C4-2B (cell line): Measurements from ENCODE around the gene AOAH.

Experiments
- H3K27ac ChIP-seq: fragments of 450-650 bp; 2 replicates; pipeline ENCODE4 v1.5.1; 2017
- ZFX ChIP-seq: fragments of 450-650 bp; IDR thresholded peaks from 2 replicates; pipeline ENCODE4 v1.6.1; 2017
- TF ChIP-seq, protein P1 (sequence below): fragments of 450-650 bp; conservative IDR thresholded peaks from 2 replicates; pipeline ENCODE4 v1.5.1; 2017; ENCODE audit warnings: mild to moderate bottlenecking

The AOAH gene

DNA sequence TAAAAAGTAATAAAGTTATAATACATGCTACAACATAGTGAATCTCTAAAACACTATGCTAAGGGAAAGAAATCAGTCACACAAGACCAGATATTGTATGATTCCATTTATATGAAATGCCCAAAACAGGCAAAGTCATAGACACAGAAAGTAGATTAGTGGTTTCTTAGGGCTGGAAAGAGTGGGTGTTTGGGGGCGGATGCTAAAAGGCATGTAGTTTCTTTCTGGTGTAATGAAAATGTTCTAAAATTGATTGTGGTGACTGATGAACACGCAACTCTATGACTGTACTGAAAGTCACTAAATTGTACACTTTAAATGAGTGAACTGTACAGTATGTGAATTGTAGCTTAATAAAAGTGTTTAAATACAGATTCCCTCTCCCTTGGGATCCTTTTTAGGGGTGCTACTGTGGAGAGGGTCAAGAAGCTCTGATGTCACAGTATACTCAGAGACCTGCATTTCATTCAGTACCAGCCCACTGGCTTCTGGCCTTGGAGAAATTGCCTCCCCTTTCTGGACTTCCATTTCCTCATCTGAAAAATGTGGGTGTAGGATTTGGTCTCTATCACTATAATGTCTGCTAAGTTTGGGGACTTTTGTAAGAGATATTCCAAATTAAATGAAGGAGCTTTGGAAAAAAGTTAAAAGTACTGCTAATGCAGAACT, 46.4 kb downstream of the AOAH start:
- H3K27ac ChIP-seq, result no peak overlapping the region
- TF ChIP-seq ZFX, result no peak
- TF ChIP-seq, protein P1, sequence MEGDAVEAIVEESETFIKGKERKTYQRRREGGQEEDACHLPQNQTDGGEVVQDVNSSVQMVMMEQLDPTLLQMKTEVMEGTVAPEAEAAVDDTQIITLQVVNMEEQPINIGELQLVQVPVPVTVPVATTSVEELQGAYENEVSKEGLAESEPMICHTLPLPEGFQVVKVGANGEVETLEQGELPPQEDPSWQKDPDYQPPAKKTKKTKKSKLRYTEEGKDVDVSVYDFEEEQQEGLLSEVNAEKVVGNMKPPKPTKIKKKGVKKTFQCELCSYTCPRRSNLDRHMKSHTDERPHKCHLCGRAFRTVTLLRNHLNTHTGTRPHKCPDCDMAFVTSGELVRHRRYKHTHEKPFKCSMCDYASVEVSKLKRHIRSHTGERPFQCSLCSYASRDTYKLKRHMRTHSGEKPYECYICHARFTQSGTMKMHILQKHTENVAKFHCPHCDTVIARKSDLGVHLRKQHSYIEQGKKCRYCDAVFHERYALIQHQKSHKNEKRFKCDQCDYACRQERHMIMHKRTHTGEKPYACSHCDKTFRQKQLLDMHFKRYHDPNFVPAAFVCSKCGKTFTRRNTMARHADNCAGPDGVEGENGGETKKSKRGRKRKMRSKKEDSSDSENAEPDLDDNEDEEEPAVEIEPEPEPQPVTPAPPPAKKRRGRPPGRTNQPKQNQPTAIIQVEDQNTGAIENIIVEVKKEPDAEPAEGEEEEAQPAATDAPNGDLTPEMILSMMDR, result no peak

DNA sequence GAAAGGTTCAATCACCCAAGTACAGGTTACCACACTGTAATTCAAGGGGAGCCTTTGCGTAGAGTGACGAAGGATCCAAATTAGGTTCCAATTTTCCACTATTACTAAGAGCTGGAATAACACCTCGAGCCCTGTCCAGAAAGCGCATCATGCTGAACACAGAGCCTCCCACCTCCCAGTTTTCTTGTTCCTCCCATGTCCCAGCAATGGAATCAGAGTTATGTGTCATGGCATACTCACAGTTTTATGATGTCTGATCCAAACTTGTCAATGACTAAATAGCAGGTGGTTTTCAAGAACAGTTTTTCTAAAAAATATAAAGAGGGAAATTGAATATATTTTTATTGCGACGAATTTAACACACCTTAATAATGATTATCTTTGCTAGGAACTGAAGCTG, 50.6 kb downstream of the AOAH start:
- no peak overlapping the region for H3K27ac ChIP-seq
- TF ChIP-seq, protein P1, result no peak
- TF ChIP-seq ZFX, result no peak

DNA sequence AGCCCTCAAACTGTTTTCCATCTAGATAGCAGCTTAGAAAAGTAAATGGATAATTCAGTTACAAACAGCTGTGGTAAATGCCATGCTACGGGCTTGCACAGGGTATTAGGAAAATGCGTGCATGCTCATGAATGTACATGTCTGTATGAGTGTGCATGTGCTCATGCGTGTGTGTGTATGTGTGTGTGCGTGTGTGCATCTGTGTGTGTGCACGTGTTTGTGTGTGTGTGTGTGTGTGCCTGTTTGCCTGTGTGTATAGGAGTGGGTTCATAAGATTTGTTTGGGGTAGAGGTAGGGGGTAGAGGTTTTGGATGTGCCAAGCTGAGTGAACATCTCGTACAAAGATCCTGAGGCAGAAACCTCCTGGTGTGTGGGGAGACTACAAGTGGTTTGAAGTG, 52.9 kb downstream of the AOAH start:
- no peak overlapping the region for H3K27ac ChIP-seq
- TF ChIP-seq, protein P1, result no peak
- TF ChIP-seq ZFX, result no peak

DNA sequence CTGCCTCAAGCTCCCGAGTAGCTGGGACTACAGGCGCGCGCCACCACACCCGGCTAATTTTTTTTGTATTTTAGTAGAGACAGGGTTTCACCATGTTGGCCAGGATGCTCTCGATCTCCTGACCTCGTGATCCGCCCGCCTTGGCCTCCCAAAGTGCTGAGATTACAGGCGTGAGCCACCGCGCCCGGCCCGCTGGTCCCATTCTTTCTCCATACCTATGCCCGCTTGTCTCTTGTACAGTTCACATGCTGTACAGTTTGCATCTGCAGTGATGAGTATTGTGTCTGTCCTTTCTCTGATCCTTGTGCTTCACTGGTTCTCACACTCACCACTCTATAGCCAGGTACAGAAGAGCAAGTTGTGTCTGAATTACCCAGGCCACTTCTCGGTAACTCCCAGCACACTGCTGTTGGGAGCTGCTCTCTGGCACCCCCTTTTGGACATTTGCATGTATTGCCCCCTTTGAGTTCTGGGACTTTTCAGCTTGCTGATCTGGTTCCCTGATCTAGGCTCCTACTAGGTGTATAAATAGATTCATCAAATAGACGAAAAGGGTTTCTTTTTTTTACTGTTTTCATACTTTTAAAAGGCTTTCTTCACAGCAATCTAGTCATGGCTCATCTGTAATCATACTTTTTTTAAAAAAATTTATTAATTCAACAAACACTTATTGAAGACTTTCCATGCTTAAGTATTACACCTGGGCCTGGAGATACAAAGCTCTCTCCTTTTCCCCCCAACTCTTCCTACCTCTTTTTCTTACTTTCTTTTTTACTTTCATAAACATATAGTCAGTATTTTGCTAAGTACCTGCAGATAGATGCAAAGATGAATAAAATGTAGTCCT, 53.5 kb downstream of the AOAH start:
- H3K27ac ChIP-seq, result no peak overlapping the region
- TF ChIP-seq, protein P1, result peak; percentile 96
- no peak for TF ChIP-seq ZFX

DNA sequence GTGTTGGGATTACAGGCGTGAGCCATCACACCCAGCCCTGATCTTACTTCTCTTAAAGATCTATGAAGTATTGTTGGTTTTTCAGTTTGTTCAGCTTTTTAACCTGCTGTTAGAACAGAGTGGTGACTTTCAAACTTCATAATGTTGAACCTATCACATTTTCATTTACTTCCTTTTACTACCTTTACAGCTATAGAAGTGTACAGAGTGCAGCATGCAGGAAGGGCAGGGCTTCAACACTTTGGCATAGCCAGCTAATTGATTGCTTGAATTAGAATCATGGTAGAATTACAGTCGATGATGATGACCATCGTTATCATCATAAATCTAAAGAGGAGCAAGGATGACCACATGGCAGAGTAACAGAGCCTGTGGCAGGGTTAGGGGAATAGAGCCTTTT, 55.5 kb downstream of the AOAH start:
- TF ChIP-seq ZFX, result no peak
- TF ChIP-seq, protein P1, result no peak
- no peak overlapping the region for H3K27ac ChIP-seq

DNA sequence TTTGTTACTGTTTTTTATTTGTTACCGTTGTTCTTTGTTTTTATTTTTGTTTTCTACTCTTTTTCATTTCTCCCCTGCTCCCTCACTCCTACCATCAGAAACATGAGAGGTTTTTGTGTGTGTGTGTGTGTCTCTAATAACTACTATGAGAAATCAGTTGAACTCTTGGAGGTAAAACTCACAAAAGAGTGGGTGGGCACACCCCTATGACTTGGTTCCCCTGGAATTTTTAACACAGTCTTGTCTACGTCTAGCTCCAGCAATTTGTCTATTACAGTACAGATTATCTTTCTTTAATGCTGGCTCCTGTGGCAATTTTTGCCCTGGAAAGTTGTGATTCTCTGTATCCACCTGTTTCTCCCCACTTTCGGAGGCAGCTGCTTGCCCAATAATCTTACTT, 56.2 kb downstream of the AOAH start:
- H3K27ac ChIP-seq, result no peak overlapping the region
- no peak for TF ChIP-seq ZFX
- TF ChIP-seq, protein P1, result no peak

DNA sequence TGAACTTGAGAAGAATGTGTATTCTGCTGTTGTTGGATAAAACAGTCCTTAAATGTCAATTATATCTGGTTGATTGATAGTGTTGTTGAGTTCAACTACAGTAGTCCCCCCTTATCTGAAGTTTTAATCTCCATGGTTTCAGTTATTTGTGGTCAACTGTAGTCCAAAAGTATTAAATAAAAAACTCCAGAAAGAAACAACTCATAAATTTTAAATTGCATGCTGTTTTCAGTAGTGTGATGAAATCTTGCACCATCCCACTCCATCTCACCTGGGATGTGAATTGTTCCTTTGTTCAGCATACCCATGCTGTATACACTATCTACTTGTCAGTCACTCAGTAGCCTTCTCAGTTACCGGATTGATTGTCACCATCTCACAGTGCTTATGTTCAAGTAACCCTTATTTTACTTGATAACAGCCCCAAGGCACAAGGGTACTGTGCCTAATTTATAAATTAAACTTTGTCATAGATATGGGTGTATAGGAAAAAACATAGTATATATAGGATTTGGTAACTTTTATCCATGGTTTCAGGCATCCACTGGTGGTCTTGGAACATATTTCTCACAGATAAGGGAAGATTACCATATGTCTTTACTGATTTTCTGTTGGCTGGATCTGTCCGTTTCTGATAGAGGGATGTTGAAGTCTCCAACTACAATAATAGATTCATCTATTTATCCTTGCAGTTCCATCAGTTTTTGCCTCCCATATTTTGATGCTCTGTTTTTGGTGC, 57.1 kb downstream of the AOAH start:
- TF ChIP-seq ZFX, result no peak
- TF ChIP-seq, protein P1, result no peak

More for the DNA sequence above, 57.1 kb downstream of the AOAH start:
- H3K27ac ChIP-seq, result no peak overlapping the region
